Medulla oblongata (tissue), 1 donor: ENCODE measurements around the gene FRY.

ENCODE experiments used
- DNase-seq: peaks from one replicate; pipeline ENCODE4 v3.0.0-alpha.2; 2015; ENCODE audit errors: extremely low spot score

The FRY gene

DNA sequence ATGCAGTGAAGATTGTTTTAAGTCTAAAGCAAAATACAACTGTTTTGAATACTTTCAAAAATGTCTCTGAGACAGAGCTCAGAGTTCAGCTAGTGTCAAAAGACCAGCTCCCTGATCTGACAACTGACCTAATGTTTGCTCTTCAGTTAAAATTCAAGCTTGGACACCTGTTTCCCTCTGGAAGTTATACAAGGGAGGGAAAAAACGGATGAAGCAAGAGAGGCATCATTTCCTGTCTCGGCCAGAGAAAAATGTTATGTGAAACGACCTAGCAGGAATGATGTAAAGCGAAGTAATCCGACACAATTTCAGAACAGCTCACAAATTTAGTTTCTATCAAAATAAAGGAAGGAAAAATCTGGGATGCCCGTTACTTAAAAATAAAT is 224.1 kb downstream of the FRY start:
- no peak for DNase-seq

DNA sequence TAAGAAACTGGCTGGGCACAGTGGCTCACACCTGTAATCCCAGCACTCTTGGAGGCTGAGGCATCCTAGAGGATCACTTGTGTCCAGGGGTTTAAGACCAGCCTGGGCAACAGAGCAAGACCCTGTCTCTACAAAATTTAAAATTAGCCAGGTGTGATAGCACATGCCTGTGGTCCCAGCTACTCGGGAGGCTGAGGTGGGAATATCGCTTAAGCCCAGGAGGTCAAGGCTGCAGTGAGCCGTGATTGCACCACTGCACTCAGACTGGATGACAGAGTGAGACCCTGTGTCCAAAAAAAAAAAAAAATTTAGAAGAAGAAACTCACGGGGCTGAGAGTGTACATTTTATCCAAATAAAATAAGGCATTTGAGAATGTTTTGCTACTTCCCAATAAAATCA is 224.7 kb downstream of the FRY start:
- DNase-seq: no peak

- DNase-seq: no peak
These were observed 226.1 kb downstream of the FRY start for GRCh38 chr13:32257649-32258048.

DNA sequence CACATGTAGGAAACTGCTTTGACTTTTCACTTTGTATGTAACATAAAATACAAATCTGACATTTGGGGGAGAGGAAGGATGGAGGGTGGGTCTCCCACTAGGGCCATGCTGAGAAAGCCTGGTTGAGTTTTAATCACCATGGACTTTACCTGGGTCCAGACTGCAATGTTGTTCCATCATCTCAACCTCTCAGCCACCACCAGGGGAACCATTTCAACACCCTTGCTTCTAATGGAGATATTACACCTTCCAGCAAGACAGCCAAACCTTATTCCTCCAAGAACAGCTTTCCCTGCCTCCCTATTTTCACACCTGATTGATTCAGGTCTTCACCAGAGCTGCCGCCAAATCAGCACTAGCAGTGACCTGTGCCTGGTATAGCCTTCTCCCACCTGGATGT is 227.5 kb downstream of the FRY start:
- no peak for DNase-seq

GRCh38 chr13:32261567-32261966 is 230.0 kb downstream of the FRY start:
- peak; percentile 14 for DNase-seq

DNA sequence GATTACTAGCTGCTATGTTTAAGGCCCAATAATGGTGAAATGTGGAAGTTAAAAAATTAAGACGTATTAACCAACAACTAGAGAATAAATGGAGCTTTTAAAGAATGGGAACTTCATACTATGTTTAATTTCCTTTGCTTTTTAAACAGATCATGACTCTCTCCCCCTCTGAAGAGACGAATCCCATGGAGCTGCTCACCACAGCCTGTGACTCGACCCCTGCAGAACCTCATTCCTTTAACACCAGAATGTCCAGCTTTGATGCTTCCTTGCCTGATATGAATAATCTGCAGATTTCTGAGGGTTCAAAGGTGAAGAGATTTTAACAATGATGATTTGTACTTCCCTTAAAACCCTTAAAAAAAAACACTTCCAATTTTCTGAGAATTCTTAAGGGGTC is 230.6 kb downstream of the FRY start:
- no peak for DNase-seq

DNA sequence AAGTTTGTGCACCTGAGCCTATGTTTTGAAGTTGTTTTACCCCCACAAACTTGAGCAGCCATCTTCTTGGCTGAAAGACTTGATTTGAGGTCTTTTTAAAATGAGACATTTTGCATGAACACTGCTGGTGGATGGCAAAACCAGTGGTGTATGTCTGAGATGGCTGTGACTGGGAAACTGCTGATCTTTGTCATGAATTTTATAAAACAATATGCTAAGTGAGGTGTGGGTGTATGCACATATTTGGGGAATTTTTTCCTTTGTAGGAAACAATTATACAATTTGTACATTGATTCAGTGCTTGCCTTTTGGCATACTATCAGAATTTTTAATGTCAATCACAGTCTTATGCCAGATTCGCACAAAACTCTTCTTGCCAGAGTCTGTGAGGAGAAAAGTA is 231.0 kb downstream of the FRY start:
- DNase-seq: no peak

DNA sequence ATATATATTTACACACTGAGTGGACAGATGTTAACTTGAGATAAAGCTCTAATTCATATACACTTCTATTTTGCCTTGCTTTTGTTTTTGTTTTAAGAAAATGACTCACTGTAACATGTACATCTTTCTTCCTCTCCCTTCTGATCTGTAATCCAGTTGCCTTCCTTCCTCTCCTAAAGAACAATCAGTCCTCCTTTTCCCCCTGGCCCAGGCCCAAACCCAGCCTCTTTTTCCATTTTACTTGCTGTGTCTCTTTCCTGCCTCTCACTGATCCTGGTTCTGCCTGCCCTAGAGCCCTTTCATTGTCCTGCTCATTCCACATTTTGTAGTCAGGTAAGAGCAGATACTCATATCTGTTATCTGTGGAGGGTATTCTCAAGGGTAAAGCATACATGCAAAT is 232.8 kb downstream of the FRY start:
- DNase-seq: no peak

DNA sequence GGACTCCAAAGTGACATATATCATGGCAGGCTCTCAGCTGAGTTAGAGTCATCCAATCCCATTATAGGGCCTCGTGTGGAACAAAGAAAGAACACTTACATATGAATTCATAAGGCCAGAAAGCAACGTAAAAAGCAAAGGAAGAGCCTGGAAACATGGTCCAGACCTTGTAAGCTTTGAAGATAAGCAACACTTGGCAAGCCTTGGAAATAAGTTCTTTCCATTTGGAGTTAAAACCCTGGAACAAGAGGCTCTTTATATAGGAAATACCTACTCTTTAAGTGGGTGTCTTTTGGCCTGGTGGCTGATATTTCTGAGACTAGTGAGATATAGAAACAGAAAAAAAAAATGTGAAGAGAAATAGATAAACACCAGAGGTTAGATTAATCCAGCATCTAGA is 234.2 kb downstream of the FRY start:
- DNase-seq: no peak

DNA sequence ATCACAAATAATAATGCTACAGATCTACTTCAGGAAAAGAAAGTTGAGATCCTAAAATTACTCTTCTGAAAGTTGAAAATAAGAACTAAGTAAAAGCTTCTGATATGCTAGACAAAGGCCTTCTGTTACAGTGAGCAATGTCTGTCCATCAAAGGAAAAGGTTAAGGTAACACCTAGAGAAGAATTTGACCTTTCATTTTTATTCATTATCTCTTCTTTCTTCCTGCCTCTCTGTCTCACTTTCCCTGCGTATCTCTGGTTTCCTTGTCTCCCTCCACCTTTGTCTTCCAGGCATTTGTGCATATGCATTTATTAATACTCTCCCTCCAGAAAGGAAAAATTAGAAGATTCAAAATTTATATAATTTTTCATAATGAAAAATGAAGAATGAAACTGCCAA is 234.6 kb downstream of the FRY start:
- no peak for DNase-seq

- no peak for DNase-seq
These were observed 236.4 kb downstream of the FRY start for GRCh38 chr13:32267836-32268439.

GRCh38 chr13:32272021-32272683 is 240.6 kb downstream of the FRY start:
- DNase-seq: no peak

GRCh38 chr13:32277839-32278238 is 246.3 kb downstream of the FRY start:
- no peak for DNase-seq

DNA sequence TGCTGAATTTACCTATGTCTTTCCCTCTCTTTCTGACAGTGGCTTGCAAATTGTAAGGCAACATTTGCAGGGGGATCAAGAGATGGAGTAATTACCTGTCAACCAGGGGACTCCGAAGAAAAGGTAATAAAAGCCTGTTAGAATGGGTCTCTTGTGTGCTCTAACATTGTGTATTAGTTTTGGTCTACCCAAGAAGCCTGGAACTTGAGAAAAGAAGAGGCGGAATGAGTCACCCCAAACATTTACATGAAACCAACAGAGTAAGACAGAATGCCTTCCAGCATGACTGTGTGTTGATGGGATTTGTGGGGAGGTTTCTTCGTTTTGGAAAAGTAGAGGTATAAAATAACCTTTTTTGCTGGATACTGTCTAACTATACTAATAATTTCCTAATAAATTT is 246.9 kb downstream of the FRY start:
- DNase-seq: no peak

GRCh38 chr13:32281096-32281495 is 249.5 kb downstream of the FRY start:
- no peak for DNase-seq

DNA sequence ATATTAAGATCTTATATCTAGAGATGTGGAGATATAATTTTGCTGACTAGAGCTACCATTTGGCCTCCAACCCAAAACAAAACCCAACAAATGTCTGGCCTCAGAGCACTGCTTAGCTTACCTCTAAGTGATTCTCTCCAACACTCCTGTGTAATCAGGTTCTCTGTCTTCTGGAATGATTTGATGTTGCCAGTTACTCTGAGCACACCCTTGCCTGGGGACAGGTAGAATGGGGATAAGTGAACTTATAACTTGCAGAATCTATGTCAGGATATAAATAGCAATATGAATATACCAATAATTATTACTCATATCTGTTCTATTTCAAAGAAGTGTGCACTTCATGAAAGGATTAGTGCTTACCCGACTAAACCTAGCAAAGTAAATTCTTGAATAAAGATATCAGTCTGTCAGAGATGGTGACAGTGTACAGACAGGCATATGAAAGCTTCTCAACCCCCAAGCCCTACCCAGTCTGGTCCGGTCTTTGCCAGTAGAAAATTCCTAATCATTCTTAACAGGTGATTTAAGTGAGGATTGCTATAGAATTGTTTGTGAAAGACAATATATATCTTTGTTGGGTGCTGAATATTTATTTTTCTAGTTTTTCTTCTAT is 250.6 kb downstream of the FRY start:
- no peak for DNase-seq

DNA sequence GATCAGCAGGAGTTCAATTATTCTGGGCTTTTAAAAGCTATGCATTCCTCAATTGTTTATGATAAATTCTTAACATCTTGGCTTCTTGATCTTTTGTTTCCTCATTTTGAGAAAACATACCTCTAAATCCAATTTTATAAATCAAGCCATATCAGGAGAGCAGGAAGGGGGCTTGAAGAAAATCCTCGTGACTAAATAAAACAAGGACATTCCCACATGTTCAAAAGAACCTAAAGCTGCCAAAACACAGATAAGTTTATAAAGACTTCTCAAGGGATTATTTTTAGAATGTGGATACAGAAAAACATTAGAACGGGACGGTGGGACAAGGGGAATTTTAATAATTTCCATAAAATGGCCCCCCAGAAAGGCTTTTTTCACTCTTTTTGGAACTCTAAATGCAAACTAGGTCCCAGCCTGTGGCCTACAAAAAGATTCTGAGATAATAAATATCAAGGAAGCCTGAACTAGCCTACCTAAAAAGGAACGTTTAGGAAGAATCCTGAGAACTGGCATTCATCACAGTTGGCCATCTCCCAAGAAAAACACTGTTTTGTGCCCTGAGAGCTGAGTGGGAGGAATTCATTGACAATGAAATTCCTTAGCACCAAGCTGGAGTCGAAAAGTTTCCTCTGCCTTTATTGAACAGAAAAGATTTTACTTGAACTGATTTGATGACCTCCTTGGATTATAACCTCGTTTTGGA is 253.5 kb downstream of the FRY start:
- peak; percentile 53 for DNase-seq

GRCh38 chr13:32285633-32285965 is 254.0 kb downstream of the FRY start:
- DNase-seq: no peak

DNA sequence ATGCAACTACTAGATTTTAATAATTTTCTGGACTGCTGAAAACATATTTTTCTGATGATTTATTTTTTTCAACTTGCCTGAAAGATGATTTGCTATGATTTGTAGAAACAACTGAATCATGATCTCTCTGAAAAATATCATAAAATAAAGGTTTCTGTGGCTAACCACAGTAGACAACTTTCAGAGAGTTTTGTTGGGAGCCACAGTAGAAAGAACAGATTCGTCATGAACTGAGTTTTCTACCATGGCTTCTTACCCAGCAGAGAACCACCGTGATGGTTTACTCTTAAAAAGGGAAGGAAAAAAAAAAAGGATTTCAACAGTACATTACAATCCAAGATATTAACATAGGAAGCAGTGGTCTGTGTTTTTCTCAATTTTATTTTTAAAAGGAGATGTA is 265.6 kb downstream of the FRY start:
- DNase-seq: no peak

DNA sequence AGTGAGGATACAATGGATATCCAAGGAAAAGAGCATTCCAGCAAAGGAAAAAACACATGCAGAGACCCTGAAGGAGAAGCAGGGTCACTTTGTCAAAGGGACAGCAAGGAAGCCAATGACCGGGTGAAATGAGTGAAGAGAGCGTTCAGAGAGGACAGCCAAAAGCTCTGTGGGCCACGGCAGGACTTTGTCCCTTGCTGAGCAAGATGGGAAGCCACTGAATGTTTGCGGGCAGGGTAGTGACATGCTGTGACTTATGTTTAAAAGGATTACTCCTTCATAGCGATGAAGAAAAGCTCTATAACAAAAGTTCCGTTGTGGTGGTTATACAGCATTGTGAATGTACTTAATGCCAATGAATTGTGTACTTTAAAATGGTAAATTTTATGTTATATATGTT is 267.1 kb downstream of the FRY start:
- no peak for DNase-seq

GRCh38 chr13:32299893-32300292 is 268.3 kb downstream of the FRY start:
- DNase-seq: no peak

- DNase-seq: no peak
These were observed 268.8 kb downstream of the FRY start for GRCh38 chr13:32300406-32300805.

DNA sequence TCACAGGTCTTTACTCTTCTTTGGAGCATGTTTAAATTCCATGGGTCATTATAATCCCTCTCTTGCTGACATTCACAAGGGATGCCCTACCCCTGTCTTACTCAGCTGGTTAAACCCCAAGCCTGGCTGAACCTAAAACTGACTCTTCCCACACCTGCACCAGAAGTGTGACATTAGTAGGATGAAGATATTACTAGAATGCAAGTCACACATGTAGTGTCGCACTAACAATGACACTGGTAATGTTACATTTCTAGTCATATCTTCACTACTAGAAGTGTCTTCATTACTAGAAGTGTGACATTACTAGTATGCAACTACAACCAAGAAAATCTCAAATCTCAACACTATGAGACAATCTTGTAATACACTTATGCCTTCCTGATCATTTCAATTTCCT is 269.3 kb downstream of the FRY start:
- DNase-seq: no peak
